Measurements from ENCODE around the gene LRTM2.

- TF ChIP-seq CTCF (IDR thresholded peaks at IDR 0.05) (no peak), POLR2A (IDR thresholded peaks at IDR 0.05) (no peak)
Measured at GRCh38 chr12:1837541-1838204, 17.3 kb downstream of the LRTM2 start.
